GM19351 (cell line): ENCODE measurements around the gene EGR1.
"Not testable (repeated sequence)": the region's sequence is repeated elsewhere in the genome, so short reads cannot be mapped to it uniquely, and the experiment has no call there.

Experiments used
- ATAC-seq: cut with Tn5 transposase; IDR thresholded peaks from one replicate; pipeline ENCODE4 v1.9.1; 2021; ENCODE audit warnings: mild to moderate bottlenecking, moderate library complexity; ENCODE audit not compliant: unreplicated experiment

EGR1 gene

GRCh38 chr5:138468966-138469539 lies 3.8 kb downstream of the EGR1 start:
- ATAC-seq = no peak

DNA sequence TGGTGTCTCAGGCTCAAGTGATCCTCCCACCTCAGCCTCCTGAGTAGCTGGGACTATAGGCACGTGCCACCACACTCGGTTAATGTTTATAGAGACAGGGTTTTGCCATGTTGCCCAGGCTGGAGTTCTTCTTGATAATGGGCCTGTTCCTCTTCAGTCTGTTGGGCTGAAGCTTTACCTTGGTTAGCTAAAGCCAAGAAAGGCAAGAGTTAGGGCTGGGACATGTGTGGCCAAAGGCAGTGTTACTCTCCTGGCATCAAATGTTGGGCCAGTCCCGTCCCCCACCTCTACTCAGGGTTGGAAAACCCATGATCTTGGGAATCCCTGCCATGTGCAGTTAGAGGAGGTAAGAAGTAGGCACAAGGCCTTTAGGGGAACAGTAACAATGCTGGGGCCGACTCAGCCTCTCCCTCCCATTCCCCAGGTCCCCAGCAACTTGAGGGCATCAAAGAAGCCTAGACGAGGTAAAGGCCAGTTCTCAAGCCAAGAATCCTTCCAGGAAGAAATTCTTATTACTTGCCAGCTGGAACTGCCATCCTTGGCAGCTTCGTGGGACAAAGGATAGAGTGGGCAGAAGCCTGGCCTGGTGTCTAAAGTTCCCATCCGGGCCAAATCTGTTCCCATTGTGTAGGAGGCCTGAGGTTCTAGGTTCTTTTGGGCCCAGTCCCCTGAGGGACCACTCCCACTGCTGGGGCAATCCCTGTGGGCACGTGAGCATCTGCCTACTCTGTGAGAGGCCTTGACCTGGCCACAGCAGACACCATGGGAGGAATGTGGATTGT lies 4.5 kb downstream of the EGR1 start:
- no peak for ATAC-seq

DNA sequence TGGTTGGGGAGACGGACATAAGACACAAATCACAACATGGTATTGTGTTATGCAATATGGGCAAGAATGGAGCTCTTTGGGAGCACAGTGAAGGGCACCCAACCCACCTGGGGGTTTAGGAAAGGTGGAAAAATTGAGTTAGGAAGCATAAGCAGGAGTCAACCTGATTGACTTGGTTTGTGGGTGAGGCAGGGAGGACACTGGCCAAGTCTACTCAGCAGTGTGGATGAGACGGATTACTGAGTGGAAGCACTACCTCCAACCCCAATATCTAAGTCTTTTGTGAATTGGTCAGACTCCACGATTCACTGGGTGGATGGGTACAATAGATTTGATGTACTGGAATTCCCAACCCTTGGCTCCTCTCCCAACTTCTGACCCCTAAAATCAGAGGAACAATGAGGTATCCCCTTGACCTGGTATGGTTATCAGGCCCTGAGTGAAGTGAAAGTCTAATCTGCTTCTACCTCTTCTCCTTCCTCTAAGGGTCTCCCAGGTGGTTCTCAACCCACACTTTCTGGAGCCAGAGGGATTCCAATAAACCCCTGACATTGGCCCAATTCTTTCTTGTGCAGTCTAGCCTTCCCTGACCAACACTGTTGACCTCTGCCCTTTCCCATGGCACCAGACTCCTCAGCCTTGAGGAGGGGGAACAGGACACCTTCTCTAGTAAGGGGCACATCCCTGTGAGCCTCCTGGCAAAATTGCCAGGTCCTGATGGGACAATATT lies 5.2 kb downstream of the EGR1 start:
- ATAC-seq = no peak

- no peak for ATAC-seq
Measured at GRCh38 chr5:138471052-138471361, 5.7 kb downstream of the EGR1 start.

GRCh38 chr5:138472353-138472752 lies 7.1 kb downstream of the EGR1 start:
- no peak for ATAC-seq

DNA sequence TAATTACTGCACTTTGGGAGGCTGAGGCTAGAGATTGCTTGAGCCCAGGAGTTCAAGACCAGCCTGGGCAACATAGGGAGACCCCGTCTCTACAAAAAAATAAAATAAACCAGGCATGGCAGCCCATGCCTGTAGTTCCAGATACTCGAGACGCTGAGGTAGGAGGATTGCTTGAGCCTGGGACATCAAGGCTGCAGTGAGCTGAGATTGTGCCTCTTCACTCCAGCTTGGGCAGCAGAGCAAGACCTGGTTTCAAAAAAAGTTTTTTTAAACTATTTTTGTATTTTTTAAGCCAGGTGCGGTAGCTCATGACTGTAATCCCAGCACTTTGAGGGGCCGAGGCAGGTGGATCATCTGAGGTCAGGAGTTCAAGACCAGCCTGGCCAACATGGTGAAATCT lies 7.9 kb downstream of the EGR1 start:
- ATAC-seq = not testable (repeated sequence)

- no peak for ATAC-seq
Measured at GRCh38 chr5:138476918-138477317, 11.6 kb downstream of the EGR1 start.

DNA sequence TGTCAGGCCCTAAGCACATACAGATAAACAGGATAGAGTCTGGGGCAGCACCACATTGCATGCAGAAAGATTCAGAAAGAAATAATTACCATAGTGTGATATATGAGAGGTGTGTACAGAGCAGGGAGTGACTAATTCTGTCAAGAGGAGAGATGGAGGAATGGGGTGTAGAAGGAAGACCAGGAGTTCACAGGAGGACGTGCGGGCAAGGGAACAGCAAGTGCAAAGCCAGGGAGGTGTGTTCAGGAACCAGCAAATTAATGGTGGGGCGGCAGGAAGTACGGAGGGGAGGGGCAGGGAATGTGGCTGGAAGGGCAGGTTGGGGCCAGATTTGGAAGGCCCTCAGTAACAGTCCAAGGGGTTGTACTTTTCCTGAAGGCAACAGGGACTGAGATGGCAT lies 17.4 kb downstream of the EGR1 start:
- no peak for ATAC-seq

DNA sequence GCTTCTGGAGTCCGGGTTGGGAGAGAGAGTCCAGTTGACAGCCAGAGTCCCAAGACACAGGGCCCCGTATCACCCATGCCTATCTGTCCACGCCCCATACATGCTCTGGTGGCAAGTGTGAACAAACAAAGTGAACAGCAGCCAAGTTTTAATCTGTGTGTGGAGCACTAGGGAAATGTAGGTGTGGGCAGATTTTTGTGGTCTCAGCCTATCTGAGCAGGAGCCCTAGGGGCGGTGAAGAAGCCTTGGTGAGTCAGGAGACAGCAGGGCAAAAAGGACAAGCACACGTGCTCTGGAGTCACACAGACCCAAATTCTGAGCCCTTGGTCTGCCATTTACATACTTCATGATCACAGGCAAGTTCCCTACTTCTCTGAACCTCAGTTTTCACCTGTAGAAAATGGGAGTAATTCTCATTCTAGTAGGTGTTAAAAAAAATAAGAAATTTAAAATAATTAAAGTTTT lies 23.2 kb downstream of the EGR1 start:
- no peak for ATAC-seq

- ATAC-seq = no peak
Measured at GRCh38 chr5:138489683-138490061, 24.4 kb downstream of the EGR1 start.

GRCh38 chr5:138490648-138491283 lies 25.5 kb downstream of the EGR1 start:
- ATAC-seq = no peak

- ATAC-seq = no peak
Measured at GRCh38 chr5:138491284-138491648, 26.0 kb downstream of the EGR1 start.

DNA sequence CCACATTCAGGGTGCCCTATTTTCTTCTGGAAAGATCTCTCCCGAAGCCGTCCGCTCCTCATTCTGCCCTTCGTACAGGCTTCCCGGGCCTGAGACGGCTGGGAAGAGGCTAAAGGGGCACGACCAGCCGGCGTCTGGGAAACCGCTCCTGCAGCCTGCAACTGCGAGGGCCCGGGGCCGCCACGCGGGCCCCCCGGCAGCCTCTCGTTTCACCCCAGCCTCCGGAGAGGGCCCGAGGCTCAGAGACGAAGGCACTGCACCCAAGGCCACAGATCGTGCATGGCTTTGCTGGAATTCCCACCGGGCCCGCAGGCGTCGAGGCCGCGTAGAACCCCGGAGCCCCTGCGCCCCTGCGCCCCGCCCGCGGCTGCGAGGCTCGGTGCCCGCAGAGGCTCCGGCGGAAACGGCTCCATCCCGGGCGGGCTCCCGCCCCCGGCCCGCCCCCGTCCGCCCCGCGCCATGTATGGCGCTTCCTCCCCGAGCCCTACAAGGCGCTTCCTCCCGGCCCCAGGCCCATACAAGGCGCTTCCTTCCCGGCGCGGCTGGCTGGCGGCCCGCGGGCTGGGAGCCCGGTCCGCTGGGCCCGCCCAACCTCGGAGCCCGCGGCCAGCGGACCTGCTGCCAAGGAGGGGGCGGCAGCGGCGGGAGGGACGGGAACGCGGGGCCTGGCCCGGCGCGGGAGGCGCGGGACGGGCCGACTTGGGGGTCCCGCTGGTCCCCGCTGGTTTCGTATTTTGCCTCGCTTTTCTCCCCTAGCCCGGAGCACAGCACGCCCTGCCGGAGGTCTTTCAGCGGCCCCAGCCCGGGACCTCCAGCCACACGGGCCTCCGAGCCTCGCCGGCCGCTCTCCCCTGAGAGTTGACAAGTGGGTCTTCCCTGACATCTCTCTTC lies 26.6 kb downstream of the EGR1 start:
- peak; percentile 99 for ATAC-seq

DNA sequence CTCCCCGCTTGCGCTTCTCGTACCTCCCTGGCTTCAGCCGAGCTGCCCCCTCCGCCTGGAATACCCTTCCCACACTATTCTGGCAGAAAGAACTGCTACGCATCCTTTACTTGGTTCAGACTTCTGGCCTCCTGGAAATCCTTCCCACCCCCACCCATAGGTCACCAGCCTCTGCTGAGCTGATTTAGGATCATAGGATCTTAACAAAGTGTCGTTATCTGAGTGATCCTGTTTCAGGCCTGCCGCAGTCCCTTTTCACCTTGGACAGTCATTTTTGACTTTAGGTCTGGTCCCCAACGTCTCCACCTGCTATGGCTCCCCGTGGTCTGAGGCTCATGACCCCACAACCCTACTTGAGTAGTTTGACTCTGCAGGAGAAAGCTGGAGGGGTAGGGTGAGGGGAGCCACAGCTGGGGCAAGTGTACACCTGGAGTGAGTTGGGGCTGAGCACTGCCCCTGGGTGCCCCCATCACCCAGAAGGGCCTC lies 27.3 kb downstream of the EGR1 start:
- no peak for ATAC-seq

DNA sequence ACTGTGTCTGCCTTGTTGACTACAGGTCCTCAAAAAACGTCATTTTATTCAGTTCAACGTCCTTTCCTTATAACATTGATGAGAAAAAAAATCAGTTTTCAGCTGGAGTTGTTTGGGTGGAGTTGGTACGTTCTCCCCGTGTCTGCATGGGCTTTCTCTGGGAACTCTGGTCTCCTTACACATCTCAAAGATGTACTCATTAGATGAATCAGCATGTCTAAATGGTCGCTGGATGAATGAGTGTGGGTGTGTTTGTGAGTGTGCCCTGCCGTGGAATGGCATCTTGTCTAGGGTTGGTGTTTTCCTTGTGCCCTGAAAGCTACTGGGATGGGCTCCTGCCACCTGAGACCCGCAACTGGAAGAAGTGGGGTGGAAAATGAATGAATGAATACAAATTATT lies 30.1 kb downstream of the EGR1 start:
- ATAC-seq = no peak

DNA sequence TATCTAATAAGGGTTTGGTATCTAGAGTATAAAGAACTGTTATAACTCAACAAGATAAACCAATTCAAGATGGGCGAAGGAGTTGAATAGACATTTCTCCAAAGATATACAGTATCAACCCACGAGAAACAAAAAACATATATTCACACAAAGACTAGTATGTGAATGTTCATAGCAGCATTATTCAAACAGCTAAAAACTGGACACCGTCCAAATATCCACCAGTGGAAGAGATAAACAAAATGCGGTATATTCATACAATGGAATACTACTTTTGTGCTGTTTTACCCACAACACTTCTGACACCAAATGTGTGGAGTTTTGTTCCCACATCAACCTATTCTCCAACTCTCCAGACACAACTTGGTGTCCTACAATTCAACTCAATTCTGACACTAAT lies 33.1 kb downstream of the EGR1 start:
- ATAC-seq = no peak

DNA sequence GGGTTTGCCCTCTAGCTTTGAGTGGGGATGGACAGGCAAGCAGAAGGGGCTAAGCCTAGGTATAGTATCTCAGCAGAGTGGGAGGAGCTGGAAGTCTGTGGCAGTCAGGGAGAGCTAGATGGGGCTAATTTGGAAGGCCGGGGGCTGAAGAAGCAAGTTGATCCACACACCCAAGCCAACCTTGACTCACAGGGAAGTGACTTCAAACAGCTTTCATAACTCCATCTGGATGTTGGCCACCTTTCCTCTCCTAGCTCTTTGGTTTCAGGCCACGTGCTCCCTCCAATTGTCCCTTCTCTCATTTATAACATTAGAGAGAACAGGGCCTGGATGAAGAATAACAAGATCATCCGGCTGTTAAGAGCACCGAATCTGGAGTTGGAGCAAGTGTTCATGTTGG lies 36.8 kb downstream of the EGR1 start:
- ATAC-seq = no peak

GRCh38 chr5:138502521-138502920 lies 37.2 kb downstream of the EGR1 start:
- no peak for ATAC-seq

DNA sequence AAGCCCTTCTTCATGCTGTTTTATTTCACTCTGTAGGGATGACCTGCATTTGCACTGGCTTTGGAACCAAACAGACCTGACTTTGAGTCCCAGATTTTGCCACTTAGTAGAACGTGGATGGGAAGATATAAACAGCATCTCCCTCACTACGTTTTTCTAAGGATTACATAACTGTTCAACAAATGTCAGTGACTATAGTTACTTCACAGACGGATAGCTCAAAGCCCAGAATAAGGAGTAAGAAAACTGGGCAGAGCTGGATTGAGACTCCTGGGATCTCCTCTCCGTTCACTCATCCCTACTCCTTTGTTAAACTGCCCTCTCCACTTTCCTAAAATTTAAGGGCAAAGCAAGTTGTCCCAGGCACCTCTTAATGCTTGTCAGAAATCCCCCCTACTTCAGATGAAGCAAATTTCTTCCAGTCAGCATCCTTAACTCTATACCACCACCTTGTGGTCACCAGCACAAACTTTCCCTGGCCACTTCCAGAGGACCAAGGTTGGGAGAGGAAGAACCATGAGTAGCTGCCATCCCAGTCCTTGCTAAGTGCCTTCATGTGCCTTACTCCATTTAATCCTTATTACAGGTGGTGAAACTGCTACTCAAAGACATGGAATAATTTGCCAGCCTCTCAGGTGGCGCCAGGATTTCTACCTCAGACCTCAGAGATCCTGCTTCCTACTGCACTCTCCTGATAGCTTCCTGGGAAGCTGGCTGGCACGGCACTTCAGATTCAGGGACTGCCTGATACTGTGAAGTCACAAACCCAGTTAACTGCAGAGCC lies 38.4 kb downstream of the EGR1 start:
- no peak for ATAC-seq

DNA sequence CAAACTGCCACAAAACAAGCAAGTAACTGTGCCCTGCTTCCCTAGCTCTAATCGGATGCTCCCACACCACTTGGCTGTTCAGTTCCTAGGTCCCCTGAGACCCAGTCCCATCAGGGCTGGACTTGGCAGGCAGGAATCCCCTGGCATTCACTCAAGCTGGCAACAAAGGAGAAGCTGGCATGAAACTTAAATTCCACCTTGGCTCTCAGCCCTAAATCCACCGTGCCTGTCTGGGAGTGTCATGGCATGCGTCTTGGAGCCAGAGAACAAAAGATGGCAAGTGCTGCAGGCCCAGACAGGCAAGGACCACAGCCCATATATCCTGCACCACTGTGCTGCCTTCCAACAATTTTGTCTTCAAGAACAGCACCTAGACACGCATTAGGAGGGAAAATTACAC lies 39.5 kb downstream of the EGR1 start:
- ATAC-seq = no peak
